Spleen (tissue), 11 donors: Measurements from ENCODE around the gene CLDN12. TPM values are rescaled to one million over a fixed set of nuclear protein-coding genes. Genes with fewer than 3 reads are reported as not detected.
A peak's percentile ranks its signal among the peaks of the same experiment; 100 is the strongest.
"Not testable (repeated sequence)": the region's sequence is repeated elsewhere in the genome, so short reads cannot be mapped to it uniquely, and the experiment has no call there.

ENCODE experiments used
- DNase-seq: peaks from one replicate; pipeline ENCODE4 v3.0.0-alpha.2; 2020
- H3K27ac ChIP-seq, 8 donors: fragments of 200-600 bp; sonication (generic) in 7 of 8; 1 replicate in 4 of 8; 2 replicates in 4 of 8; pipeline versions ENCODE4 v1.5.0 to v1.8.0; 2016 to 2021; ENCODE audit warnings: inconsistent platforms in 4 of 8, mild to moderate bottlenecking in 4 of 8, moderate library complexity in 1 of 8
- H3K27me3 ChIP-seq, 7 donors: fragments of 200-600 bp; sonication (generic) in 6 of 7; replicated peaks in 1 of 7; 1 replicate in 4 of 7; 2 replicates in 3 of 7; pipeline versions ENCODE4 v1.5.0 to v1.8.0; 2016 to 2021; ENCODE audit warnings: inconsistent platforms in 3 of 7, mild to moderate bottlenecking in 1 of 7
- H3K36me3 ChIP-seq, 6 donors: fragments of 200-600 bp; sonication (generic) in 5 of 6; 1 replicate in 4 of 6; 2 replicates in 2 of 6; pipeline versions ENCODE4 v1.5.0 to v1.8.0; 2016 to 2021; ENCODE audit warnings: inconsistent platforms in 2 of 6
- H3K4me1 ChIP-seq, 6 donors: fragments of 200-600 bp; sonication (generic) in 5 of 6; 1 replicate in 3 of 6; 2 replicates in 3 of 6; pipeline versions ENCODE4 v1.5.0 to v1.8.0; 2016 to 2021; ENCODE audit warnings: inconsistent platforms in 3 of 6
- H3K4me3 ChIP-seq, 8 donors: fragments of 200-600 bp; sonication (generic) in 7 of 8; 1 replicate in 4 of 8; 2 replicates in 4 of 8; pipeline versions ENCODE4 v1.5.0 to v1.8.0; 2016 to 2021; ENCODE audit warnings: inconsistent platforms in 4 of 8, mild to moderate bottlenecking in 4 of 8, moderate library complexity in 2 of 8
- H3K9me3 ChIP-seq, 8 donors: fragments of 200-600 bp; sonication (generic) in 7 of 8; 1 replicate in 4 of 8; 2 replicates in 4 of 8; pipeline versions ENCODE4 v1.5.0 to v1.8.0; 2016 to 2021; ENCODE audit warnings: inconsistent platforms in 4 of 8
- CTCF ChIP-seq, 11 experiments: fragments of 200-600 bp in 7 of 11; fragments of 450-650 bp in 4 of 11; sonication (generic) in 4 of 11; IDR thresholded peaks in 8 of 11; conservative IDR thresholded peaks in 3 of 11; 1 replicate in 7 of 11; 2 replicates in 4 of 11; pipeline versions ENCODE4 v1.4.0 to v1.8.0; 2016 to 2021; ENCODE audit warnings: antibody characterized with exemption in 11 of 11, inconsistent platforms in 4 of 11, mild to moderate bottlenecking in 1 of 11
- POLR2A ChIP-seq, 3 donors: fragments of 450-650 bp; IDR thresholded peaks; one replicate each; pipeline ENCODE4 v1.5.1; 2017; ENCODE audit warnings: antibody characterized with exemption in 3 of 3, mild to moderate bottlenecking in 1 of 3
- POLR2AphosphoS5 ChIP-seq, 3 donors: sonication (generic); formaldehyde crosslinking; IDR thresholded peaks; one replicate each; pipeline ENCODE4 v1.5.1; 2017; ENCODE audit warnings: antibody characterized with exemption in 3 of 3
- WGBS, 5 donors: extraction: QIAGEN DNeasy Blood & Tissue Kit in 3 of 5; methylation state at CpG; one replicate each; pipeline versions ENCODE4 v1.1.5 to v1.1.7; 2013 to 2018; 5-methylcytosine and 5-hydroxymethylcytosine counted together
- intact Hi-C: fragments of 100-400 bp; cut with DNase I; formaldehyde crosslinking; loops from one replicate; pipeline ENCODE4 v1.15.0; 2023; ENCODE audit warnings: low total_unique reads
- polyA plus RNA-seq, 3 donors: library from polyadenylated mRNA; stranded (reverse); fragments of 200-250 nt; gene quantifications; one replicate each; pipeline ENCODE4 v1.2.1, GENCODE V29; 2013
- total RNA-seq, 7 donors: library from RNA; depleted of rRNA in 3 of 7; stranded (reverse); fragments of >200 nt in 3 of 7; fragmentation: NEBNext Ultra II Directional in 4 of 7; extraction: Animal tissue kit (Norgen Biotek cat#: 25700) in 4 of 7; gene quantifications; one replicate each; pipeline versions ENCODE4 v1.1.0 to v1.2.1, GENCODE V29; 2016 to 2021
- donor health status: healthy with polysubstance abuse.
- donor health status: DM: no; HTN: no; CAD: no; lungs with moderate emphysema.
- donor health status: DM: no; HTN: no; CAD: no.
- donor health status: Bipolar disorder and iron deficiency.
- donor health status: healthy.
- donor health status: DM: no; HTN: no; CAD: no.
- donor health status: DM: yes; HTN: yes; CAD: no.

Gene CLDN12
- total and polyA plus RNA-seq, 10 donors, result 3.9 to 17.4 (median 10.0) TPM

GRCh38 chr7:90455163-90456030, 52.1 kb downstream of the CLDN12 start:
- Histone ChIP-seq H3K27ac (no peak overlapping the region), H3K4me1 (peaks cover 0 to 11% (median 8%) of the 10 kb centered on the region in 6 donors), H3K4me3 (peak overlapping the region in 1 of 8 donors; percentile 11), H3K27me3 (peaks cover 0 to 6% (median 0%) of the 10 kb centered on the region in 7 donors), H3K36me3 (no peaks in the 10 kb centered on the region), H3K9me3 (no peaks in the 10 kb centered on the region)
- intact Hi-C loops, result loop anchor here (10.0 kb wide), 1 partner anchor 169 kb away; no protein-coding TSS in a partner anchor
- 29 to 39% (median 35%) methylated on average over 6 of the region's 6 CpGs for WGBS, 5 donors
- no peak for TF ChIP-seq POLR2AphosphoS5 (IDR thresholded peaks at IDR 0.05)
- no peak for TF ChIP-seq POLR2A (IDR thresholded peaks at IDR 0.05)
- peak; percentile 23 to 71 (median 59) for TF ChIP-seq CTCF (IDR thresholded peaks at IDR 0.05 in 8 of 11, conservative IDR thresholded peaks at IDR 0.05 in 3 of 11)
- DNase-seq, result no peak

GRCh38 chr7:90458104-90458503, 54.8 kb downstream of the CLDN12 start:
- intact Hi-C loops, result loop anchor here (10.0 kb wide), 1 partner anchor 167 kb away; no protein-coding TSS in a partner anchor
- H3K4me1 ChIP-seq, result peaks cover 0 to 14% (median 10%) of the 10 kb centered on the region in 6 donors
- H3K36me3 ChIP-seq, result no peaks in the 10 kb centered on the region
- H3K27ac ChIP-seq, result no peak overlapping the region
- peaks cover 0 to 6% (median 0%) of the 10 kb centered on the region in 7 donors for H3K27me3 ChIP-seq
- TF ChIP-seq POLR2A (IDR thresholded peaks at IDR 0.05), result no peak
- TF ChIP-seq POLR2AphosphoS5 (IDR thresholded peaks at IDR 0.05), result no peak
- TF ChIP-seq CTCF (IDR thresholded peaks at IDR 0.05 in 8 of 11, conservative IDR thresholded peaks at IDR 0.05 in 3 of 11), result no peak
- no peak for DNase-seq
- H3K9me3 ChIP-seq, result no peaks in the 10 kb centered on the region
- H3K4me3 ChIP-seq, result no peak overlapping the region
- 70 to 77% (median 72%) methylated on average over 2 of the region's 2 CpGs for WGBS, 5 donors

GRCh38 chr7:90459888-90460287, 56.6 kb downstream of the CLDN12 start:
- Histone ChIP-seq H3K27me3 (peaks cover 0 to 3% (median 0%) of the 10 kb centered on the region in 7 donors), H3K4me3 (no peak overlapping the region), H3K27ac (no peak overlapping the region), H3K36me3 (no peaks in the 10 kb centered on the region), H3K9me3 (peaks cover 0 to 13% (median 10%) of the 10 kb centered on the region in 8 donors), H3K4me1 (peaks cover 0 to 20% (median 10%) of the 10 kb centered on the region in 6 donors)
- no peak for DNase-seq
- no peak for TF ChIP-seq POLR2A (IDR thresholded peaks at IDR 0.05)
- no peak for TF ChIP-seq POLR2AphosphoS5 (IDR thresholded peaks at IDR 0.05)
- TF ChIP-seq CTCF (IDR thresholded peaks at IDR 0.05 in 8 of 11, conservative IDR thresholded peaks at IDR 0.05 in 3 of 11), result no peak
- intact Hi-C loops, result loop anchor here (10.0 kb wide), 1 partner anchor 165 kb away; no protein-coding TSS in a partner anchor
- WGBS, 5 donors, result 79 to 93% (median 82%) methylated on average over 4 of the region's 4 CpGs

- DNase-seq, result no peak
- H3K27me3 ChIP-seq, result no peaks in the 10 kb centered on the region
- H3K4me3 ChIP-seq, result no peak overlapping the region
- intact Hi-C loops, result no loop called here
- H3K27ac ChIP-seq, result no peak overlapping the region
- peaks cover 0 to 9% (median 2%) of the 10 kb centered on the region in 6 donors for H3K4me1 ChIP-seq
- H3K9me3 ChIP-seq, result peaks cover 0 to 18% (median 13%) of the 10 kb centered on the region in 8 donors
- TF ChIP-seq POLR2AphosphoS5 (IDR thresholded peaks at IDR 0.05) (no peak), POLR2A (IDR thresholded peaks at IDR 0.05) (no peak), CTCF (IDR thresholded peaks at IDR 0.05 in 8 of 11, conservative IDR thresholded peaks at IDR 0.05 in 3 of 11) (no peak)
- no peaks in the 10 kb centered on the region for H3K36me3 ChIP-seq
These were observed 58.0 kb downstream of the CLDN12 start for GRCh38 chr7:90461219-90461618.

GRCh38 chr7:90463151-90463628, 59.9 kb downstream of the CLDN12 start:
- peak overlapping the region in 7 of 8 donors; percentile 13 to 77 (median 62) for H3K27ac ChIP-seq
- H3K9me3 ChIP-seq, result peaks cover 0 to 18% (median 13%) of the 10 kb centered on the region in 8 donors
- H3K27me3 ChIP-seq, intact Hi-C loops, H3K4me1 ChIP-seq, DNase-seq, H3K36me3 ChIP-seq: not testable (repeated sequence)
- 9 to 39% (median 10%) methylated on average over 4 of the region's 4 CpGs for WGBS, 5 donors
- peak overlapping the region; percentile 16 to 65 (median 24) for H3K4me3 ChIP-seq
